Raji (cell line): ENCODE data around the gene GPR179.
A peak's percentile ranks its signal among the peaks of the same experiment; 100 is the strongest.

Experiments used
- POLR2A ChIP-seq: IDR thresholded peaks from 2 replicates; pipeline ENCODE4 v1.6.1; 2011; ENCODE audit warnings: low read depth, low read length, control low read depth; ENCODE audit not compliant: insufficient read depth

The GPR179 gene

DNA sequence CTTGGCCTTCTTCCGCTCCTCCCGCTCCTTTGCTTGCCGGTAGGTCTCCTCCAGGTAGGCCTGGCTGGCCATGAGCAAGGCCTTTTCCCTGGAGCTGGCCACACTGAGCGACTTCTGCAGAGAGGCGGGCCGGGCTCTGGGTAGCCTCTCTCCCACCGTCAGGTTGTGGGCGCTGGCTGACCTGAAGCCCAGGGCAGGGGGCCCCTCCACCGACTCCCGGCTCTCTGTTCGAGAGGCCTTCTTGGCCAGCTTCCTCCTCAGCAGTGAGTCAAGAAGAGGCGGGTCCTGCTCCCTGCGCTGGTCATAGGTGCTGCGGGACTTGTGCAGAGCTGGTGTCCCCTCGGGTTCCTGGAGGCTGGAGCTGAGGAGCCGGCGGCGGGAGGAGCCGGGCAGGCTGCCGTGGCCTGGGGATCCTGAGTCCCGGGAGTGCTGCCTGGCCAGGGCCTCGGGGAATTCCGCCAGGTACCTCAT lies 12.8 kb downstream of the GPR179 start:
- TF ChIP-seq POLR2A = no peak

GRCh38 chr17:38329808-38330730 lies 13.7 kb downstream of the GPR179 start:
- TF ChIP-seq POLR2A = no peak

DNA sequence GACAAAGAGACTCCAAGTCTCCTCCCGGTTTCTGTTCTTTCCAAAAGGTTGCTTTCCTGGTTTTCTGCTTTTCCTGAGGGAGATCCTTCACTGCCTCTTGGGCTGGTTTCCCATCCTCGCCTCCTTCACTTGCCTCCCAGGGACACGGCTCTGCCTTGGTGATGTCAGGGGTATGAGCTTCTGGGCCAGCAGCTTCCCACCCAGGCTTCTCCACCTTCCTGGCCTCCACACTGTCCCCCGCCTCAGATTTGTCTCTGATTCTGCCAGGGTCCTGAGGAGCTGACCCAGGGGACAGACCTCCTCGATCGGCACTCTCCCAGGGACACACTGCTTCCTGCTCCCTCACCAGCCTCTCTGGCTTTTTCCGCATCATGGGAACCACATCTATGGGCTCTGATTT lies 14.5 kb downstream of the GPR179 start:
- no peak for TF ChIP-seq POLR2A

DNA sequence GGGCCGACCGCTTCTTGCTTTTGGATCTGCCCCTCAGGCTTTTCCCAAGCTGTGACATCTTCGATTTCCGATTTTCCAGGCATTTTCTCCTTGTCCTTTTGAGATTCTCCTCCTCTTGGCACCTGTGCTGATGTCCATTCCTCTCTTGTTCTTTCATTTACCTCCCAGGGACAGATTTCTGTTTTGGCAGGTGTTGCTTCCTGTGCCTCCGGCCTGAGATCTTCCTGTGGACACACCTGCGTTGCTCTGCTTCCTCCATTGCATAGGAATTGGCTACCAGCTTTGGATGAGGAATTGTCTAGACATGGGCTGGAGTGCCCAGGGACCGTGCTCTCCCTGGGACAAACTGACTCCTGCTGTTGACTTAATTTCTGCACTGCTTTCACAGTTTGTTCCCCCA lies 15.1 kb downstream of the GPR179 start:
- TF ChIP-seq POLR2A = no peak

- TF ChIP-seq POLR2A = no peak
These were observed 15.8 kb downstream of the GPR179 start for GRCh38 chr17:38327936-38328335.

- no peak for TF ChIP-seq POLR2A
These were observed 16.6 kb downstream of the GPR179 start for GRCh38 chr17:38326996-38327792.

DNA sequence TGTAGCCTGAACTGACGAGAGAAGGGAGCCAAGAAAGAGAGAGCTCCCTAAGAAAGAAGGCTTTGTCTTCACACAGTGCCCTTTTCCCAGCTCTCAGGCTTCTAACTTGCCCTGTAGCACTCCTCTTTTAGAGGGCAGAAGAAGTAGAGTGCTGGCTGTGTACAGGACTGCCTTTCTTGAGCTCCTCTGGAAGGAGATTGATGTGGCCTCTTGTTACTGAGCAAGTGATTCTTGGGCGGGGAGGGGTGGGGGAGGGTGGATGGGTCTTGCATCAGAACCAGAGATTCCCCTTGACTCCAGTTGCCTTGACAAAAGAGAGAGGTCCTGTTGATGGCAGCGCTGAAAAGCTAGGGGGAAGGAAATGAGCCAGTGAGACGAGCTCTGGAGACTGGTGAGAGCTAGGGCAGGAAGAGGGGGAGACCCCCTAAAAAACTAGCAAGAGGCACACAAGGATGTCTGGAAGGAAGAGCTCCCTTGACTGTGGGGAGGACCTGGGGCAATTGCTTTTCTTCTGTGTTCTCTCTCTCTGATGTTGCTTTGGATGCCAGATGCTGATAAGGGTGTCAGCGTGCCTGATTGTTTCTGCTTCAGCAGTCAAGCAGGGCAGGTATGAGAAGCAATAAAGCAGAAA lies 18.4 kb downstream of the GPR179 start:
- 0 out of 2 replicates have a peak, but pooled peaks have one; percentile 25 for TF ChIP-seq POLR2A

DNA sequence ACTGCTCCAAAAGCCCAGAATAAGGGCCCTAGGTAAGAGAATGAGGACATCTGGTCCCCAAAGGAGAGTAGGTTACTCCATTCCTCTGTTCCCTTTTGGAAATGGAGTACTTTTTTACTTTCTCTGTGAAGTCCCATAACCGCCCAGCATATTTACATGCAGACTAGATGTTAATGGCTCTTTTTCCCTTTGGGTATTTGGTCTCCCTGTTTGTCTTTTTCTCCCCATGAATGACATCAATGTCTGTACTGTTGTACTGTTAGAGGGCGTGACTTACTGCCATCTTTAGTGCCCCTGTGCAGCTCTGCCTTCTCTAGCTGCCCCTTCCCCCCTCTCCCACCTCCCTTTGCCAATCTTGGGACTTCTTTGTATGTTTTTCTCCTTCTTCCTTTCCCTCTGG lies 19.0 kb downstream of the GPR179 start:
- no peak for TF ChIP-seq POLR2A

GRCh38 chr17:38324141-38324697 lies 19.5 kb downstream of the GPR179 start:
- no peak for TF ChIP-seq POLR2A

DNA sequence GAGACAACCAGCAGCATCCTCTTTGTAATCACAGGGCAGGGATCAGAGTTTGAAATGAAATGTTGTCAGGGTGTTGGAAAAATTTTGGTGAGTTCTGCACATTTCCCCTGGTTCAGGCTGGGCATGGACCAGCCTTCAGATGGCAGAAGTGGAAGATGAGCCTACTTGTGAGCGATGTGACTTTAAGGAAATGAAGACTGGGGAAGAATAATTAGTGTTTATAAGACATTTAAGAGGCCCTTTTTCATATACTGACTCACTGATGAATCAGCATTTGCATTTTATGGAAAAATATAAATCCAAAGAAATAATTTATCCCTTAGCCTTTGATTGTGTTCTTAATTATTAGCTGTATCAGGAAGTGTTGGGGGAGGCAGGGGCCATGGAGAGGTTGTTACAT lies 20.9 kb downstream of the GPR179 start:
- no peak for TF ChIP-seq POLR2A

DNA sequence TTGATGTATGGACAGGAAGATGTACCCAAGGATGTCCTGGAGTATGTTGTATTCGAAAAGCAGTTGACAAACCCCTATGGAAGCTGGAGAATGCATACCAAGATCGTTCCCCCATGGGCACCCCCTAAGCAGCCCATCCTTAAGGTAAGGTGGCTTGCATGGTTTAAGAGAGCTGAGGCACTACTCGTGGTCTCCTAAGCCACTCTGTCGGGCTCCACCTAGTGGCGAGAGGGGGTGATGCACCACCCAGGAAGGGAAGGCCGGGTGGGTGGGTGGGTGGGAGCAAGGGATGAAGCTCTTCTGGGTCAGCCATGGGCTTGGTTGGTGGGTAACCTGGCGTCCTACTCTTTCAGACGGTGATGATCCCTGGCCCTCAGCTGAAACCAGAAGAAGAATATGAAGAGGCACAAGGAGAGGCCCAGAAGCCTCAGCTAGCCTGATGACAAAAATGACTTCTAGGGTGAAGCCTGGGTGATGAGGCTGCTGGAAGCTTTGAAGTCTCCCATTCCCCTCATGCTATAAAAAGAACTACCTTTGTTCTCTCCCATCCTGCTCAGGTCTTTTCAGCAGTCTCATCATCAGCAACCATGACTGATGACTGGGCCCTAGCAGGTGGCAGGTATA lies 21.5 kb downstream of the GPR179 start:
- TF ChIP-seq POLR2A = no peak

DNA sequence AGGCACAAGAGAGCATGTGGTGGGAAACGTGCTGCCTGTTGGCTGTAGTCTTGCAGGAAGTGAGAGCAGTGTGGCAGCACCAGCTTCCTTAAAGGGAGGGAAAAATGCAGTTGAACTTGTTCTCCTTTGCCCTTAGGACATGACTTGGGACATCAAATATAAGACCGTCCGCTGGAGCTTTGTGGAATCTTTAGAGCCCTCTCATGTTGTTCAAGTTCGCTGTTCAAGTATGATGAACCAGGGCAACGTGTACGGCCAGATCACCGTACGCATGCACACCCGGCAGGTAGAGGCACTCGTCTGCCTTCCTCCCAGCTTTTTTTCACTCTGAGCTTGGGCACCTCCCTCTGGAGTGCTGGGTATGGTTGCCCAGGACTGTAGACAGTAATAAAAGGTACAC lies 23.3 kb downstream of the GPR179 start:
- no peak for TF ChIP-seq POLR2A

DNA sequence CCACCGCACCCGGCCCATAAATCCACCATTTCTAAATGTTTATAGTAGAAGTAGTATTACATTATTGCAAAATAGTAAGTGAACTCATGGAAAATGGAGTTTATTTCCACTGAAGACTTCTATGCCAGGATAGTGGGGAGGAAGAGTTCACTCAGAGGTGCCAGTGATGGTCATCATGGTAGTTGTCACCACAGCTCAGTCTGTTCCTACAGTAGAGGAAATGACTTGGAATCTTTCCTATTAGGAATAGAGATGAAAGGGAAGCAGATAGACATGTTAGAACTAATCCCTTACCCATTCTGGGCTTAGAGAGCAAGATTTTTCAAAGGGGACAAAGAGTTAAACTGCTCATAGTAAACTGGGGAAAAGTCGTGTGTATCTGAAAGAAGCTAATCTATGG lies 26.7 kb downstream of the GPR179 start:
- TF ChIP-seq POLR2A = no peak

- TF ChIP-seq POLR2A = no peak
These were observed 28.3 kb downstream of the GPR179 start for GRCh38 chr17:38315497-38315896.
